NCI-H82 (cell line): ENCODE data around the gene NLK.
A peak's percentile ranks its signal among the peaks of the same experiment; 100 is the strongest.
"Not testable (repeated sequence)": the region's sequence is repeated elsewhere in the genome, so short reads cannot be mapped to it uniquely, and the experiment has no call there.

Experiments
- DNase-seq: peaks from one replicate; lab custom pipeline; 2025; lab: John Stamatoyannopoulos, UW

NLK gene

DNA sequence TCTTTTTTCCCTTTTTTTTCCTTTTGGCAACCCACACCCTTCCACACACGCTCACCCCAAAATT, at the start of gene NLK:
TSS of gene NLK (plus strand) at position 21 of the 64 bp plus-strand sequence. CDS start 197 bp downstream, outside the sequence.
- DNase-seq = no peak

DNA sequence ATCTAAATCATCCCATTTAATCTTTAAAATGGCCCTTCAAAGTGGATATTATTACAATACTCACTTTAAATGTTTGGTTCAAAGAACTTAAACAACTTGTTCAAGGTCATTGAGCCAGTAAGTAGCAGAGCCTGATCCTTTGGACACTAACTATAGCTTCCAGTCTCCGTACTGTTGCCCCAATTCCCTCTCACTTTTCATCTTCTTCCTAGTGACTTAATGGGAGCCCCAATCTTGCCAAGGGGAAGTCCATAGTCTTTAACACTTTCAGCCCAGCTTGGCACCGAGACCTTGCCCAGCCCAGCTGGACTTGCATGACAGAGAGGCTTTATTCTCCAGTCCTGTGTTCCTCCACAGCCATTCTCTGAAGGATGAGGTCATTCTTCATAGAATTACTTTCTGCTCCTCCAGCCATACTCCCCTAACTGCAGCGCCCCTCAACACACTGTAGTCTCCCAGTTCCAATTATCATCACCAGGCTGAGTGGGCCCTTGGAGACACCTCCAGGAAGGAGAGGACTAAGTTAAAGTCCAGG, 49.2 kb upstream of the NLK start:
- no peak for DNase-seq

DNA sequence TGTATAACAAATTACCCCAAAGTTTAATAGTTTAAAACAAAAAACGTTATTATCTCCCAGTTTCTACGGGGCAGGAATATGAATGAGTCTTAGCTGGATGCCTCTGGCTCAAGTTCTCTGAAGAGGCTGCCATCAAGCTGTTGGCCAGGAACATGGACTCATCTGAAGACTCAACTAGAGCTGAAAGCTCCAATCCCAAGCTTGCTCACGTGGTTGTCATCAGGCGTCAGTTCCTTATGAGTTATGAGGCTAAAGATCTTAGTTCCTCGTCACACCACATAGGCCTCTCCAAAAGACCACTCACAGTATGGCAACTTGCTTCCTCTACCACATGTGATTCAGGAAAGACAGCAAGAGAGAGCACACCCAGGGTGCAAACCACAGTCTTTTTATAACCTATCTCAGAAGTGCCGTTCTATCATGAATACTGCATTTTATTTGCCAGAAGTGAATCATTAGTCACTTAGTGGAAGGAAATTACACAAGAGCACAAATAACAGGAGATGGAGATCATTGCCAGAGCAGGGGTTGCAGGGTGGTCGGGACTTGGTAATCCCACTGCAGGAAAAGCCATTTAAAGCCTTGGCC, 48.7 kb upstream of the NLK start:
- no peak for DNase-seq

DNA sequence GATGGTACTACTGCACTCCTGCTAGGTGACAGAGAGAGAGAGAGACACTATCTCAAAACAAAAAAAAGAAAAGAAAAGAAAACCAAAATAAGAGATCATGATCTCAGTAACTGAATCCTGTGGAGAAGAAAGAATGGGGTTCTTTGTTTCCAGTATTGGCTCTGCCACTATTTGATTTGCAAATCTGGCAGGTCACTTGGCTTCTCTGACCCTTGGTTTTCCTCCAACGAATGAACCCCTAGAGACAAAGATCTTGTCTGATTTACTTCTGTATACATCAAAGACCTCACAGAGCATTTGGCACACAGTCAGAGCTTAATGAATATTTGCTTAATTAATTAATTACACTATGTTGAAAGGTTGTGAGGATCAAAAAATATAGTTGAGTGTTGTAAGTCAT, 47.9 kb upstream of the NLK start:
- DNase-seq = no peak

DNA sequence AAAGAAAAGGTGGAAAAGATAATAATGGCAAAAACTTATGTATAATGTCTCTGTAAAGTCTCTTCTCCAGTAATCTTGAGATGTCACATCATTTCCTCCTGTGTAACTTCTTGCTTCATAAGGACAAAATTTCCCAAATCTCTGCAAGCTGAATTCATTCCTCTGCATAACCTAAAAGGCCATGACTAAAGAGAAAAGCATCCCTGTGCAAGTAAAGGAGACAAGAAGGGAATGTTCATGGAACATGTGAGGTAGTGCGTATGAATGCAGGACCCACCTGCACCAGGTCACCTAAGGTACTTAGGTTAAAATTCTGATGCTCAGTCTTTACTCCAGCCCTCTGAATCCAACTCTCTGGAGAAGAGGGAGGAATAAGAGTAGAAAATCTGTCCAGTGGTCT, 46.9 kb upstream of the NLK start:
- no peak for DNase-seq

DNA sequence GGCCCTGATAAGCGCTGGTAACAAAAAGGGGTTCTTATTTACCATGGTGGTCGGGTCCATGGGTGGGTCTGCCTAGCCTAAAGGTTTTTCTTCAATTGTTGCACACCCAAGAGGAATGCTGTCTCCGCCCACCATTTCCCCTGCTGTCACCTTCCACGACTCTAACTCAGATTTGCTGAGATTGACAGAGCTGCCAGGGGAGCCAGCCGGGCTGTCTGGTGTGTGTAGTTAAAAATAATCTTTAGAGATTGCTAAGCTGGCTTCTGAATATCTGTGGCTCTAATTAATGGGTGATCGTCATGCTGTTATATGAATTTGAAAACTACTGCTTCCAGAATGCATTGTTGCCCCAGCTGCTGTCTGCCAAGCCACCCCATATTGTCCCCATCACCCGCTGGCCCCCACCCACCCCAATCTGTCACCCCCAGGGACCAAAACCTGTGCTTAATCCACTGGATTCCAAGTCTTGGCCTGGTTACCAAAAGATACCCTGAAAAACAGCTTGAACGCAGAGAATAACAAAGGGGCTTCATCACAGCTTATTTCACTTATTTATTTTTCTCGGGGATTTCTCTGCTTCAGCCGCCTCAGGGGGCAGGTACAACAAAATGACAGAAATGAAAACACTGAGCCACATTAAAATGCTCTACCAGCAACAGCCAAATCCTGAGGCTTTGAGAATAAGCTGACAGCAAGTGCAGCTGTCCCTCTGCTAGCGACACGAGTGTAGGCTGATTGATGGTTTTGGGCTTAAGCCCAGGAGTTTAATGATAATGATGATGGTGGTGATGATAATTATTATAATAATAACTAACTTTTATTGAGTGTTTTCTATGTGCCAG, 46.1 kb upstream of the NLK start:
- DNase-seq = peak; percentile 97

DNA sequence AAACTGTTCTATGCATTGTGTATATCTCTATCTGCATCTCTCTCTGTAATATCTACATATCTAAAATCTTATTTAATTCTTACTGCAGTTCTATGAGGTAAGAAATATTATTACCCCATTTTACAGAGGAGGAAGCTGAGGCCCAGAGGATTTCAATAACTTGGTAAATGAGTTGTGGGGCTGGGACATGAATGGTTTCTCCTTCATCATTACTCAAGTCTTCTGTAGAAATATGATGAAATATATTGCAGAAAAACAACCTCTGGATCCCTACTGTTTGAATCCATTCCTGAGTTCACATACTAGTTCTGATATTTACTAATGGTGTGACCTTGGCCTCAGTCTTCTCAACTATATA, 45.5 kb upstream of the NLK start:
- DNase-seq = no peak

DNA sequence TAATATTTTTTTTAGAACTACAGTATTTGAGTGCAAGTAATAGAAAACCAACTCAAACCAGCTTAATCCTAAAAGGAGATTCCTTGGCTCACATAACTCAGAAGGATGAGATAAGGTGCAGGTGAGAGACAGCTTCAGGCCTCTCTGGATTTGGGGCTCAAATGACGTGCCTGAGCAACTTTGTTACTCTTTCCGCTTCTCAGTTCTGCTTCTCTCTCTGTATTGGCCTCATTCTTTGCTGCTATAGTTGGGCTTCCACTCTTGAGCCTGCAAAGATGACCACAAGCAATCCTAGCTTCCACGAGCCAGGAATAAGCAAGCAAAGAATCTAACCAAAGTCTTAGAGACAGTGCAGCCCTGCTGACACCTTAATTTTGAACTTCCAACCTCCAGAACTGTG, 45.0 kb upstream of the NLK start:
- no peak for DNase-seq

DNA sequence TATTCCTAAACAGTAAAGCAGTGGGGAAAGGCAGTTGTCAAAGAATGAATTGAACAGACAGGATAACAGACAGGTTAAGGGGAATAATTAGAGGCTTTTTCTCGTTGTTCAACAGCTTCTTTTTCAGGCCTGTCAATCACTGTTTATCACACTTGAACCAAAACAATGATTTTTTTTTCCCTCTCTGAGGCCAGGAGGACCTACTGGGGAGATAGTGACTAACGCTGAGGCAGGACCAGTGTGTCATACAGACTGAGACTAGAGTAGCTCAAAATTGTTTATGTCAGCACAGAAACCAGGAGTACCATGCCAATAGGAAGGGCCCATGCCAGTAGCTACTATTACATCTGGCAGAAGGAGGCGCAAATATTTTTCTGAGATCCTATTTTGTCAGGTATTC, 41.3 kb upstream of the NLK start:
- DNase-seq = no peak

DNA sequence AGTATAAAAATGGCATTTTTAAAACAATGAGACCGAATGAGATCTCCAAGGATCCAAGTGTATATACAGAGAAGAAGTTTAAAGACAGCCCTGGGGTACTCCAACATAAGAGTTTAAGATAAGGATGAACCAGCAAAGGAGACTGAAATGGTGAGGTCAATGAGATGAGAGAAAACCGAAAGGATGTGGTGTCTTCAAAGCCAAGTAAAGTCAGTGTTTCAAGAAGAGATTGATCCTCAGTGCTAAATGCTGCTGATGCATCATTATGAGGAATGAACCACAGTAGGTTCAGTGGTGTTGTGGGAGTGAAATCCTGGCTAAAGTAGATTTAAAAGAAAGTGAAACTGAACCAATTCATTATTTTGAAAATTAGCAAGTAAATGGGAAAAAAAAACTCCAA, 38.1 kb upstream of the NLK start:
- DNase-seq = no peak

DNA sequence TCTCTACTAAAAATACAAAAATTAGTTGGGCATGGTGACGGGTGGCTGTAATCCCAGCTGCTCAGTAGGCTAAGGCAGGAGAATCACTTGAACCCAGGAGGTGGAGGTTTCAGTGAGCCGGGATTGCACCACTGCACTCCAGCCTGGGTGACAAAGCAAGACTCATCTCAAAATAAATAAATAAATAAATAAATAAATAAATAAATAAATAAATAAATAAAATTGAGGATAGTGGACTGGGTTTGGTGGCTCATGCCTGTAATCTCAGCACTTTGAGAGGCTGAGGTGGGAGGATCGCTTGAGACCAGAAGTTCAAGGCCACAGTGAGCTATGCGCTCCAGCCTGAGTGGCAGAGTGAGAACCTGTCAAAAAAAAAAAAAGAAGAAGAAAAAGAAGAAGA, 34.6 kb upstream of the NLK start:
- not testable (repeated sequence) for DNase-seq

DNA sequence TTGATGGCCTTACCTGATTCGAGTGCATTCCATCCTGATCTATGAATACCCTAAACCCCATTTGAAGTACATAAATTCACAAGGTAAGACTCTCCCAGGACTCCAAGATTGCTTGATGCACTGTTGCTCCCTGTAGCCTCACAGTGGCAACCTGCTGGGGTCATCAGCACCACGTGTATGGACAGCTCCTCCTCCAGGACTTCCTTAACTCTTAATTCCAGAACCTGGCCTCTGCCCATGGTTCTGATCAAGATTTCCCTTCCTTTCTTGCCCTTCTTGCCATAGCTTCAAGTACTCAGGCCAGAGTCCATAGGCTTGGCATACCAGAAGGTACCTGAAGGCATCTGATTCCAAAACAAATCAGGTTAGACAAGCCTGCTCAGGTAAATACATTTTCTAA, 34.0 kb upstream of the NLK start:
- DNase-seq = no peak

DNA sequence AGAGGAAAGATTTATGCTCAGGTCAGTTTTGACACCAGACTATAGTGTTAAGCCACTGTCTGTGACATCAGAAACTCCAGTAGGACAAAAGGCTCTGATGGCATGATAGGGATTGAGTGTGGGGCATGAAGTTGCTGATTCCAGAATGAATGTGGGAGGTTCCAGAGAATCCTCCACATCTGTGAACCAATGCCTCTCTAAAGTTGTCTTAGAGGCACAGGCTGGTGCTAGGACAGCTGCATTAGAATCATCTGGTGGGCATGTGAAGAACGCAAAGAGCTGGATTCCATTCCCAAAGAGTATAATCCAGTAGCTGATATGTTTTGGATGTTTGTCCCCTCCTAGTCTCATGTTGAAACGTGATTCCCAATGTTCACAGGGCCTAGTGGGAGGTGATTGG, 32.1 kb upstream of the NLK start:
- no peak for DNase-seq

DNA sequence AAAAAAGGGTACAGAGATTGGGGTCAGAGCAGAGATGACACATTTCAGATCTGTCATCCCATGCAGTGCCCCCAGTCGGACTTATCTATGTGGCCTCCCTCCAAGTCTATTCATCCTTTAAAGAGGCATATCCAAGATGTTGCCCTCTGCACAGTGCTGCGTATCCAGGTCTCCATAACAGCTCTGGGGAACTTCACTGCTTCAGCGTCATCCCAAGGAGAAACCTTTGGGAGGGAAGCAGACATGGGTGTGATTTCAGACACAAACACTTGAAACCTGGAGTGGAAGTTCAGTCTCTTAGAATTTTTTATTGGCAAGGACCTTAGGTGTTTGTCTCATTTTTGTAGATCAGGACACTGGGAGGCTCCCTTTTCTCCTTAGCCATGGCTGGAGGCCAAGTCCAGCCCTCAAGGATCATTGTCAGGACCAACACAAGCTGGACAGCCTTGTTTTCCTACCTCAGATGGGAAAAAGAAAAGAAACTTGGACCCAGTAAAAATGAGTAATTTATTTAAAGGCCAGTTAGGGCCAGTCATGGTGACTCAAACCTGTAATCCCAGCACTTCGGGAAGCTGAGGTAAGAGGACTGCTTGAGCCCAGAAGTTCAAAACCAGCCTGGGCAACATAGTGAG, 23.9 kb upstream of the NLK start:
- no peak for DNase-seq

DNA sequence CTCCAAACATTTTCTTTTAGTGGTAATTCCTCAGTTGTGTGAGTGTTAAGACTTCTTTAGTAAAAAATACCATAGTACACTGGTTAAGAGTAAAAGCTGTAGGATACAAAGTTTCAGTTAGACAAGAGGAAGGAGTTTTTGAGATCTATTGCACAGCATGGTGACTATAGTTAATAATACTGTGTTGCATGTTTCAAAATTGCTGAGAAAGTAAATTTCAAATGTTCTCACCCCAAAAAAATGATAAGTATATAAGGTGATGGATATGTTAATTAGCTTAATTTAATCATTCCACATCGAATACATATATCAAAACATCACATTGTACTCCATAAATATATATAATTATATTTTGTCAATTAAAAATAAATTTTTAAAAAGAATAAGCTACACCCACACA, 22.0 kb upstream of the NLK start:
- DNase-seq = no peak

DNA sequence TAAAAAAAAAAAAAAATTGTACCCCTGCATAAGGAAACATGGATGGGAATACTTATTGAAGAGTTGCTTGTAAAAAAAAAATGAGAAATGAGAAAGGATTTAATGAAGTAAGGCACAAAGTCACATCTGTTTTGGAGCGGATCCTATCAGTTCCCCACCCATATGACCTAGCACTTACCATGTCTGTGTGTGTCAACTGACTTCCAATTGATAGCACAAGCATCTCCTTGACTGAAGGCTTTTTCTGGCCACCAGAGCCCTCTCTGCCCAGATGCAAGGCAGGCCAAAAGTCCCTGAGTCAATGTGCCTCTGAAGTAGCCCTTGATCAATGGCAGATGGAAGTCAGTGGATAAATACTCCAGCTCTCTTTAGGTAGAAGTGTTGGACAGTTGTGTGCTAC, 13.4 kb upstream of the NLK start:
- no peak for DNase-seq

DNA sequence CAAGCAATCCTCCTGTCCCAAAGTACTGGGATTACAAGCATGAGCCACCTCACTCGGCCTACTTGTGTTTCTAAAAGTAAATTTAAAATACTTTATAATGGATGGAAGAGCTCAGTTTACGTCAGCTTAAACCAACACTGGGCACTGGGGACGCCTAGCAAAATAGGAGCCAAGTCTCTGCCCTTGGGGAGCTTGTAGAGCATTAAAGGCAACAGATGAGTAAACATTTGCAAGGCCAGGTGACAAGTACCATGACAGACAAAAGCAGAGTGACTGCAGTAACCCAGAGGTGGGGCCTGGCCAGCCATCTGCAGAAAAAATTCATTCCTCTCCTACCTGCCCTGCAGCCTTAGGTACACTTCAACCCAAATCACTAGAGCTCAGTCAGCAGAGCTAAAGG, 12.1 kb upstream of the NLK start:
- DNase-seq = peak; percentile 31

DNA sequence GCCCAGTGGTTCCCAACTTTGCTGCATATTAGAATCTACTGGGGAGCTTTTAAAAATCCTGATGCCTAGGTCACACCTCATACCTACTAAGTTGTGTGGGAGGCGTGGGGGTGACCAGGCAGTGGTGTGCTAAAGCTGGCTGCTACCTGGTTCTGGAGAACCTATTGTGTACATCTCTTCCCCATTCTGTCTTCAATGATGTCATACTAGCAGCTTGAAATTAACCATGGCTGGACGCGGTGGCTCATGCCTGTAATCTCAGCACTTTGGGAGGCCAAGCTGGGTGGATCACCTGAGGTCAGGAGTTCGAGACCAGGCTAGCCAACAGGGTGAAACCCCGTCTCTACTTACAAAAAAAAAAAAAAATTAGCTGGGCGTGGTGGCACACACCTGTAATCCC, 11.3 kb upstream of the NLK start:
- DNase-seq = no peak

DNA sequence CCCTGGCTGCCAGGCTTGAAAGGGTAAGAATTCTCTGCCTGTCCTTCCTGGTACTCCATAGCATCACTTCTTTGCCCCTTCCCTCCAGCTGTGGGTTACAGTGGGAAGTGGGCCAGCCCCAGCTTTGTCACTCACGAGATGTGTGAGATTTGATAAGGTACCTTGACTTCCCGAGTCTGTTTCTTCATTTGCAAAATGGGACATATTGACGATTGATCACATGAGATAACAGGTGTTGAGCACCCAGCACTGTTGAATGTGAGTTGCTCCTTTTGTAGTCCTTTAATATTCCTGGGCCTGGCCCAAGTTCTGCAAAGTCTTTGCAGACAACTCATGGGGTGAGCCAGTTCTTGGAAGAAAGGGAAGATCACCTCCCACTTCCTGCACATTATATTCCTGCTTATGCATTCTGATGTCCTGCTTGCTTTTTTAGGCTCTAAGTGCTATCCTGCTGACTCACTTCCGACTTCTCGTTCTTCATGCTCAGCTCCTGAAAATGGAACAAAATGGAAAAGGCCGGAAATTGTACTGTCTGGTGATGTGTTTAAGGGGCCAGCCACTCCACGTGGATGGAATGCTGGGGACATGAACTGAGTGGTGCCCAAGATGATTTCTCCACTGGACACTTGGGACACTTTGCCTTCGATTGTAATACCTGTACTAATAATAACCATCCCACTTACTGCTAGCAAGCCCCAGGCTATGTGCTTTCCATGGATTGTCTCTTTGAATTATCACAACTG, 8.3 kb upstream of the NLK start:
- DNase-seq = no peak

DNA sequence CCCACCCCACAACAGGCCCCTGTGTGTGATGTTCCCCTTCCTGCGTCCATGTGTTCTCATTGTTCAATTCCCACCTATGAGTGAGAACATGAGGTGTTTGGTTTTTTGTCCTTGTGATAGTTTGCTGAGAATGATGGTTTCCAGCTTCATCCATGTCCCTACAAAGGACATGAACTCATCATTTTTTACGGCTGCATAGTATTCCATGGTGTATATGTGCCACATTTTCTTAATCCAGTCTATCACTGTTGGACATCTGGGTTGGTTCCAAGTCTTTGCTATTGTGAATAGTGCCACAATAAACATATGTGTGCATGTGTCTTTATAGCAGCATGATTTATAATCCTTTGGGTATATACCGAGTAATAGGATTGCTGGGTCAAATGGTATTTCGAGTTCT, 7.0 kb upstream of the NLK start:
- DNase-seq = not testable (repeated sequence)

DNA sequence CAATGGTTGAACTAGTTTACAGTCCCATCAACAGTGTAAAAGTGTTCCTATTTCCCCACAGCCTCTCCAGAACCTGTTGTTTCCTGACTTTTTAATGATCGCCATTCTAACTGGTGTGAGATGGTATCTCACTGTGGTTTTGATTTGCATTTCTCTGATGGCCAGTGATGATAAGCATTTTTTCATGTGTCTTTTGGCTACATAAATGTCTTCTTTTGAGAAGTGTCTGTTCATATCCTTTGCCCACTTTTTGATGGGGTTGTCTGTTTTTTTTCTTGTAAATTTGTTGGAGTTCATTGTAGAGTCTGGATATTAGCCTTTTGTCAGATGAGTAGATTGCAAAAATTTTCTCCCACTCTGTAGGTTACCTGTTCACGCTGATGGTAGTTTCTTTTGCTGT, 6.6 kb upstream of the NLK start:
- not testable (repeated sequence) for DNase-seq

DNA sequence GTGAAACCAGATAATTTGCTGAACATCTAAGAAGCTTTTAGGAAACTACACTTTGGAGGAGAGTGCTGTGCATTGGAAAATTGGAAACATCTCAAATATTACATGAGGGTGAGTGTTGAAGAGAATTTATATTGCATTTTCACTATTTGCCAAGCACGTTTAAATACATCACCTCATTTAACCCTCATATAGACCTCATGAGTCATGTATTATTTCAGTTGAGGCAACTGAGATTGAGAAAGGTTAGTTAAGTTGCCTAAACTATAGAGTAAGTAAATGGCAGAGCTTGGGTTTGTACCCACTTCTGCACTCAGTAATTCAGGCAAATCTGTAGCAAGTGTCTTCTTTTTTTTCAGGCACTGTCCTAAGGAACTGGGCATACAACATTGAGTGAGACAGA, 3.7 kb upstream of the NLK start:
- no peak for DNase-seq

DNA sequence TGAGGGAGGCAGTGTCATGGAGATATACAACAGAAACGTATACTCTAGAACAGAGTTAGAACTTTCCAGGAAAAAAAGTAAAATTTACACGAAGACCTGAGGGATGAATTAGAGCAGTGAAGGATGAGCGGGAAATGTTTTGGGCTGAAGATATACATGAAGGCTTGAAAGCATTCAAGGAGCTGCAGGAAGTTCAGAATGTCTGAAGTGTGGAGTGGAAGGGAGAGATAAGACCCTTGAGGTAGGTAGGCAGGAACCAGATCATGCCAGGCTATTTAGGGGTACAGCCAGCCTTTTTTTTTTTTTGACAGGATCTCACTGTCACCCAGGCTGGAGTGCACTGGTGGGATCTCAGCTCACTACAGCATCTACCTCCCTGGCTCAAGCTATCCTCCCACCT, 3.2 kb upstream of the NLK start:
- no peak for DNase-seq
